Measurements from ENCODE around the gene TECPR2.
A peak's percentile ranks its signal among the peaks of the same experiment; 100 is the strongest.
"Not testable (repeated sequence)": the region's sequence is repeated elsewhere in the genome, so short reads cannot be mapped to it uniquely, and the experiment has no call there.

TECPR2 gene

DNA sequence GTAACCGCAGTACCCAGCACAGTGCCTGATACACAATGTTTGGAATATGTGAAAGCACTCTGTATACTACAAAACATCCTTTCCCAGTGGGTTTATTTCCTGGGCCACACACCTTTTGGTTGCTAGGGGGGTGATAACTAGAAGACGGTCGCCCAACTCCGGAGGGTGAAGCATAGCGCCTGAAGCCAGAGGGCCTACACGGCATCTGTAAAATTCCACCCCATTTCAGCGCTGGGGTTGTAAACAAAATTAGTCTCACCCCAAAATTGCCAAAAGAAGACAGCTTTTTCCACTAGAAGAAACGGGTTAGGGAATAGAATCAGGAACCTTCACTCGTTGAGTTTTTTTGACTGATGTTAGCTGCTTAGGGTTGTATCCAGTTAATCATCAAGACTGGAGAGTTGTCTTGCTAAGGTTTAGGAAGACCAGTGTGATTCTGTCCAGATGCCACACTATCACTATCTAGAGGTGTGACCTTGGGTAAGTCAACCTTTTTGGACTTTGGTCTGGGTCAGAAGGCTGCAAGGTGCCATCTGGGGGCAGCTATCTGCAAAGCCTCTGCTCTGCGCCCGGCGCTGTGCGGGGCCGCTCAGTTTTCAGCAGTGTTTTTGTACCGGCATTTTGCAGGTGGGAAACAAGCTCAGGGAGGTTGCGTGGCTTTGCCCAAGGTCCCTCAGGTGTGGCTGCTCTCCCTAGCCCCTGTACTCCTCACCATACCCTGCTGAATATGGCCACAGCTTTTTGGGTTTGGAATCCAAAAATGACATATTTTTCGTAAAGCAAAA is 41.9 kb upstream of the TECPR2 start:
- H3K36me3 ChIP-seq (ENCODE audit: insufficient read depth, low read length): no peaks in the 10 kb centered on the region
- peaks cover 25% of the 10 kb centered on the region for H3K4me1 ChIP-seq (ENCODE audit: control insufficient read depth, insufficient read depth, low read length, unreplicated experiment)
- H2AFZ ChIP-seq (ENCODE audit: low read length, unreplicated experiment): no peak overlapping the region
- peaks cover 15% of the 10 kb centered on the region for H3K79me2 ChIP-seq (ENCODE audit: control insufficient read depth, insufficient read depth, low read length, unreplicated experiment)
- peak overlapping the region; percentile 97 for H3K4me3 ChIP-seq (ENCODE audit: low read depth, low read length)
- no peaks in the 10 kb centered on the region for H3K27me3 ChIP-seq (ENCODE audit: insufficient read depth, low read length)
- H3K27ac ChIP-seq (ENCODE audit: low read depth, low read length): peak overlapping the region; percentile 66; the same call in 1 of the 2 replicates

DNA sequence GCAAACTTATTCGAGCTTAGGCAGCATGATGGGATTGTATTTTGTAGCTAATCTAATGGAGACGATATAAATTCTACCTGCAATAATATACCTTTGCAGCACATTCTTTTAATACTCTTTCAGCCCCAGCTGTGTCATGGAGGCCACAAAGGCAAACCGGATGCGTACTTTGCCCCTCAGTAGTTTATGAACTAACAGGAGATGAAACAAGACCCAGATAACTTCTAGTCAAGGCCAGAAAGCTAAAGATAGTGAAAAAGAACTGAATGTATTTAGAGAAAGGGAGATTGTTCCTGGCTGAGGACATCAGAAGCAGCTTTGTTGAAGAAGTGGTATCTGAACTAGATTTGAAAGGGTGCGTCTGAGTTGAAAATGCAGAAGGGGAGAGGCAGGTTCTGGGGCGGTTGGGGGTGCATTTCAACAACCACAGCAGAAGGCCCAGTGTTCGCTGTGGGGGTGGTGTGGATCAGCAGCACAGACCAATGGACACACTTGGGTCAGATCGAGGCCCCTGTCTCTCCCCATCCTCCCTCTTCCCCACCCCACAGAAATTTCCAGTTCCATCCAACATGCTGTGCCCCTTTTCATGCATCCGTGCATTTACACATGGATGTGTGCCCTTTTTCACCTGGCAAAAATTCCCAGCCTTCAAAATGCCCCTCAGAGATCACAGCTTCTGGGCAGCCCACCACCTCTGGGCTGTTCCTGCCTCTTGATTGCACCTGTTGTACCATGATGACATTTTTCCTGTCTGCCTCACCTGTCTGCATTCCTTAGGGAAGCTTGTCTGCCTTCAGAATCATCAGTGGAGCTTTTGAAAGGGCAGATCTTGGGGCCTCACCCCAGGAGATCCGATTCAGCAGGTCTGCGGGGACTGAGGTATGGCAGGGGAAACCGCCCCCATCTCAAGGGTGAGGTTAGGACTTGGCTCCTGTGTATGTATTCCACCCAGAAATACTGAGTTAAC is 41.0 kb upstream of the TECPR2 start:
- Histone ChIP-seq H3K36me3 (ENCODE audit: insufficient read depth, low read length) (peaks cover 5% of the 10 kb centered on the region; the same call in 1 of the 2 replicates), H3K79me2 (ENCODE audit: control insufficient read depth, insufficient read depth, low read length, unreplicated experiment) (peaks cover 15% of the 10 kb centered on the region), H3K27ac (ENCODE audit: low read depth, low read length) (no peak overlapping the region), H3K27me3 (ENCODE audit: insufficient read depth, low read length) (no peaks in the 10 kb centered on the region), H3K4me3 (ENCODE audit: low read depth, low read length) (no peak overlapping the region; the same call in 1 of the 2 replicates), H3K4me1 (ENCODE audit: control insufficient read depth, insufficient read depth, low read length, unreplicated experiment) (peaks cover 19% of the 10 kb centered on the region), H2AFZ (ENCODE audit: low read length, unreplicated experiment) (no peak overlapping the region)

DNA sequence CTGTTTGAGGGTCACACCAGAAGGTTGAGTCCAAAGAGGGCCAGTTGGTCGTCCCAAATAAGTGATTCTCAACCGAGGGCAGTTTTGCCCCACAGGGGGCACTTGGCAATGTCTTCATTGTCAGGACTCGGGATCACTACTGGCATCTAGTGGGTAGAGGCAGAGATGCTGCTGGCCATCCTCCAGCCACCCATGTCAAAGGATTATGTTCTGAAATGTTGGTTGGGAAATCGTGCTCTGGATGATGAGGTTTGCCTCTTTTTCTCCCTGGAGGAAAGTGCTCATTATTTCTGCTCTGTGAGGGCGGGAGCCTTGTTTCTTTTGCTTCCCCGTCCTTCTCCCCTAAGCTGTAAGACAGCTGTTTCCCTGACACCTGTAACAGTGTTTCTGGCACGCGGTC is 39.6 kb upstream of the TECPR2 start:
- peaks cover 5% of the 10 kb centered on the region; the same call in 1 of the 2 replicates for H3K36me3 ChIP-seq (ENCODE audit: insufficient read depth, low read length)
- H3K4me3 ChIP-seq (ENCODE audit: low read depth, low read length): no peak overlapping the region
- H3K4me1 ChIP-seq (ENCODE audit: control insufficient read depth, insufficient read depth, low read length, unreplicated experiment): peaks cover 19% of the 10 kb centered on the region
- no peak overlapping the region for H2AFZ ChIP-seq (ENCODE audit: low read length, unreplicated experiment)
- peak overlapping the region; percentile 35 for H3K27ac ChIP-seq (ENCODE audit: low read depth, low read length)
- H3K27me3 ChIP-seq (ENCODE audit: insufficient read depth, low read length): no peaks in the 10 kb centered on the region
- peaks cover 15% of the 10 kb centered on the region for H3K79me2 ChIP-seq (ENCODE audit: control insufficient read depth, insufficient read depth, low read length, unreplicated experiment)

DNA sequence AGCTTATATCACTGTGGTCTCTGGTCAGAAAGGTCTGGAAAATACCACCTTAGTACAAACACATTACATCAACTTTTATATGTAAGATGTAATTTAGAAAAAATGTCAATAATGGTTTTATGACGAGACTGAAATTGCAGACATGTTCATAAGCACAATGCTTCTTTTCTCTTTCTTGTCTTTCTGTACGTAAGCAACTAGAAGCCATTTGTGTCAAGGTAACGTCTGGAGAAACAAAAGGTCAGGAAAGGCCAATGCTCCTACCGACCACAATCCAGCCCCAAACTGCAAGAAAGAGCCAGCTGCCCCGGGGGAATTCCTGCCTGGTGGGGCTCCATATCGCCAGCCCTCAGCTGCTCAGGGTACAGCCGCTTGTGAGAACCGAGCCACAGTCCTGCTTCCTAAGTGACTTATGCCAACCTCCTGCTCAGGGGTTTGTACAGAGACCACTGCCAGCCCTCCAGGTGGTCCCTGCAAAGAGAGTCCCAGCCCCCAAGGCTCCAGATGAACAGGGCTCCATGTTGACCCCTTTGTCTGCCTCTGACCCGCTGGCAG is 36.9 kb upstream of the TECPR2 start:
- Histone ChIP-seq H2AFZ (ENCODE audit: low read length, unreplicated experiment) (no peak overlapping the region), H3K27ac (ENCODE audit: low read depth, low read length) (no peak overlapping the region), H3K4me1 (ENCODE audit: control insufficient read depth, insufficient read depth, low read length, unreplicated experiment) (peaks cover 10% of the 10 kb centered on the region), H3K4me3 (ENCODE audit: low read depth, low read length) (no peak overlapping the region), H3K79me2 (ENCODE audit: control insufficient read depth, insufficient read depth, low read length, unreplicated experiment) (peaks cover 3% of the 10 kb centered on the region), H3K36me3 (ENCODE audit: insufficient read depth, low read length) (peaks cover 5% of the 10 kb centered on the region; the same call in 1 of the 2 replicates), H3K27me3 (ENCODE audit: insufficient read depth, low read length) (no peaks in the 10 kb centered on the region)

DNA sequence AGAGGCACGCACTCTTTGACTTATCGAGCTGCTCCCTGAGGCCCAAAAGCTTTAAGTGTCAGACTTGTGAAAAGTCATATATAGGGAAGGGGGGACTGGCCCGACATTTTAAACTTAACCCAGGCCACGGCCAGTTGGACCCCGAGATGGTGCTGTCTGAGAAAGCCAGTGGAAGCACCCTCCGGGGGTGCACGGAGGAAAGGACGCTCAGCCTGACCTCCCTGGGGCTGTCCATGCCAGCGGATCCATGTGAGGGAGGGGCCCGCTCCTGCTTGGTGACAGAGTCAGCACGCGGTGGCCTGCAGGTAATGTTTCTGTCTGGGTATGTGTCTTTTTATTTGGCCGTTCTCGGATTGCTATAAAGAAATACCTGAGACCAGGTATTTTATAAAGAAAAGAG is 36.2 kb upstream of the TECPR2 start:
- no peak overlapping the region for H3K4me3 ChIP-seq (ENCODE audit: low read depth, low read length)
- H3K36me3 ChIP-seq (ENCODE audit: insufficient read depth, low read length): peaks cover 5% of the 10 kb centered on the region; the same call in 1 of the 2 replicates
- H3K79me2 ChIP-seq (ENCODE audit: control insufficient read depth, insufficient read depth, low read length, unreplicated experiment): no peaks in the 10 kb centered on the region
- H3K27me3 ChIP-seq (ENCODE audit: insufficient read depth, low read length): no peaks in the 10 kb centered on the region
- peaks cover 5% of the 10 kb centered on the region for H3K4me1 ChIP-seq (ENCODE audit: control insufficient read depth, insufficient read depth, low read length, unreplicated experiment)
- no peak overlapping the region for H2AFZ ChIP-seq (ENCODE audit: low read length, unreplicated experiment)
- H3K27ac ChIP-seq (ENCODE audit: low read depth, low read length): no peak overlapping the region

DNA sequence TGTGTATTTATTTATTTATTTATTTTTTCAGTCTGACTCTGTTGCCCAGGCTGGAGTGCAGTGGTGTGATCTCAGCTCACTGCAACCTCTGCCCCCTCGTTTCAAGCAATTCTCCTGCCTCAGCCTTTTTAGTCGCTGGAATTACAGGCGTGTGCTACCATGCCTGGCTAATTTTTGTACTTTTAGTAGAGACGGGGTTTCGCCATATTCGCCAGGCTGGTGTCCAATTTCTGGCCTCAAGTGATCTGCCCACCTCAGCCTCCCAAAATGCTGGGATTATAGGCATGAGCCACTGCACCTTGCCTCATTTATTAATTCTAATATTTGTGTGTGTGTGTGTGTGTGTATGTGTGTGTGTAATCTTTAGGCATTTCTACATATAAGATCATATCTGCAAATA is 33.4 kb upstream of the TECPR2 start:
- not testable (repeated sequence) for H3K36me3 ChIP-seq (ENCODE audit: insufficient read depth, low read length); H2AFZ ChIP-seq (ENCODE audit: low read length, unreplicated experiment); H3K4me3 ChIP-seq (ENCODE audit: low read depth, low read length); H3K27ac ChIP-seq (ENCODE audit: low read depth, low read length); H3K79me2 ChIP-seq (ENCODE audit: control insufficient read depth, insufficient read depth, low read length, unreplicated experiment); H3K27me3 ChIP-seq (ENCODE audit: insufficient read depth, low read length); H3K4me1 ChIP-seq (ENCODE audit: control insufficient read depth, insufficient read depth, low read length, unreplicated experiment)

DNA sequence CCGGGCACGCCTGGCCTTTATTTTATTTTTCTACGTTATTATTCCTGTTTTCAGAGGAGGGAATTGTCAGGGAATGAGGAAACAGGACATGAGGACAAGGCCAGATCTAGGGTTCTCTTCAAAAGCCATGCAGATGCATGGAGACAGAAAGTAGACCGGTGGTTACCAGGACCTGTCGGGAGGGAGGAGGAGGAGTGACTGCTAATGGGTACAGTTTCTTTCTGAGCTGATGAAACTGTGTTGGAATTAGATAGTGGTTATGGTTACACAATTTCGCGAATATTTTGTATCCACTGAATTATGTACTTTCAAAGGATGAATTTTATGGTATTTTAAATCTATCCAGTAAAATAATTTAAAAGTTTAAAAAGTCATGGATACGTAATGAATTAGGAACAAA is 31.9 kb upstream of the TECPR2 start:
- Histone ChIP-seq H3K4me3 (ENCODE audit: low read depth, low read length) (no peak overlapping the region), H3K79me2 (ENCODE audit: control insufficient read depth, insufficient read depth, low read length, unreplicated experiment) (no peaks in the 10 kb centered on the region), H3K27me3 (ENCODE audit: insufficient read depth, low read length) (no peaks in the 10 kb centered on the region), H2AFZ (ENCODE audit: low read length, unreplicated experiment) (no peak overlapping the region), H3K36me3 (ENCODE audit: insufficient read depth, low read length) (peaks cover 10% of the 10 kb centered on the region; the same call in 1 of the 2 replicates), H3K27ac (ENCODE audit: low read depth, low read length) (no peak overlapping the region), H3K4me1 (ENCODE audit: control insufficient read depth, insufficient read depth, low read length, unreplicated experiment) (peaks cover 2% of the 10 kb centered on the region)

DNA sequence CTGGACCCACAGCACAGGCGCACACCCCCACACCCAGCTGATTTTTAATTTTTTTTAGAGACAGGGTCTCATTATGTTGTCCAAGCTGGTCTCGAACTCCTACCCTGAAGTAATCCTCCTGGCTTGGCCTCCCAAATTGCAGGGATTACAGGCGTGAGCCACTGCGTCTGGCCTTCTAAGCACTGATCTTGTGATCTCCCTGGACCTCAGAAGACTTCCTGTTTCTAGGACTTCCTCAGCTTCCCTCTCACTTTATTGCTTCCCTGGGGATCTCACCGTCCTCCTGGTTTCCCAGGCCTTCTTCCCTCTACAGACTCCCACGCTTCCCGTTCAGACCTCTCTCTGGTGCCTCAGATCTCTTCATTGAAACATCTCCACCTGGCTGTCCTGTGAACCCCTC is 29.4 kb upstream of the TECPR2 start:
- Histone ChIP-seq H3K27me3 (ENCODE audit: insufficient read depth, low read length) (no peaks in the 10 kb centered on the region), H3K27ac (ENCODE audit: low read depth, low read length) (no peak overlapping the region), H3K79me2 (ENCODE audit: control insufficient read depth, insufficient read depth, low read length, unreplicated experiment) (no peaks in the 10 kb centered on the region), H3K4me3 (ENCODE audit: low read depth, low read length) (no peak overlapping the region), H2AFZ (ENCODE audit: low read length, unreplicated experiment) (no peak overlapping the region), H3K36me3 (ENCODE audit: insufficient read depth, low read length) (peaks cover 11% of the 10 kb centered on the region; the same call in 1 of the 2 replicates), H3K4me1 (ENCODE audit: control insufficient read depth, insufficient read depth, low read length, unreplicated experiment) (peaks cover 2% of the 10 kb centered on the region)

DNA sequence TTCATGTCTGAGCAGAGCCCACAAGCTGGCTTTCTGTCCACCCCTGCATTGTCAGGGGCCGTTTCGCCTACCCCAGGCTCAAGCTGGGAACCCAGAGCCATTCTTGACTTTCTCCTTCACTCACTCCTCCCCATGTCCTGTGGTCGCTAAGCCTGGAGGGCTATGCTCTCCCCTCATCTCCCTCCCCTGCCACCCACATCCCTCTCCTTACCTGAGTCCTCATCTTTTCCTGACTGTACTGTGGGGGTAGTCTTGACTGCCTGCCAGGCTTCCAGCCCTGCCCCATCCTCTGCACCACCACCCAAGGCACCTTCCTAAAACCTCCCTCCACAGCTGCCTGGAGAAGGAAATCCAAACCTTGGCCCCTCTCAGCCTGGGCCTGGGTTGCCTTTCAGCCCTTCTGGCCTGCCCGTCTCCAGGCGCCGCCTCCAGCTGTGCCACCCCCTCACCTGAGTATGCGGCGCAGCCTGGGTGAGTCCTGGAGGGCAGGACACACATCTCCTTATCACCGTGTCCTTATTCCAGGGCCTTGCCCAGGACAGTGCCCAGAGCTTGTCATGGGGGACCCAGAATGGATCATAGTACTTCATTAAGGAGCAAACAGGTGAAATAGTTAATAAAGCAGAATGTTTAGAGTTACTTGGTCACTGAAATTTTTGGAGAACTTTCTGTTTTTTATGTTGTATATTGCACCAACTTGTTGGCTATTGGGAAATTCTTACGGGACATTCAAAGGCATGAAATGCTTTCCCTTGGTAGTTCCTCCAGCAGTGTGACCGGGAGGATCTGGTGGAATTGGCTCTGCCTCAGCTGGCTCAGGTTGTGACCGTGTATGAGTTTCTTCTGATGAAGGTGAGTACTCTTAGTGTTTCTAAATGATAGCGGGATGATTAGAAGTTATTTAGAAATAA is 28.7 kb upstream of the TECPR2 start:
- H2AFZ ChIP-seq (ENCODE audit: low read length, unreplicated experiment): no peak overlapping the region
- no peak overlapping the region for H3K4me3 ChIP-seq (ENCODE audit: low read depth, low read length)
- H3K27ac ChIP-seq (ENCODE audit: low read depth, low read length): no peak overlapping the region
- peaks cover 2% of the 10 kb centered on the region for H3K4me1 ChIP-seq (ENCODE audit: control insufficient read depth, insufficient read depth, low read length, unreplicated experiment)
- no peaks in the 10 kb centered on the region for H3K27me3 ChIP-seq (ENCODE audit: insufficient read depth, low read length)
- no peaks in the 10 kb centered on the region for H3K79me2 ChIP-seq (ENCODE audit: control insufficient read depth, insufficient read depth, low read length, unreplicated experiment)
- peaks cover 11% of the 10 kb centered on the region; the same call in 1 of the 2 replicates for H3K36me3 ChIP-seq (ENCODE audit: insufficient read depth, low read length)

DNA sequence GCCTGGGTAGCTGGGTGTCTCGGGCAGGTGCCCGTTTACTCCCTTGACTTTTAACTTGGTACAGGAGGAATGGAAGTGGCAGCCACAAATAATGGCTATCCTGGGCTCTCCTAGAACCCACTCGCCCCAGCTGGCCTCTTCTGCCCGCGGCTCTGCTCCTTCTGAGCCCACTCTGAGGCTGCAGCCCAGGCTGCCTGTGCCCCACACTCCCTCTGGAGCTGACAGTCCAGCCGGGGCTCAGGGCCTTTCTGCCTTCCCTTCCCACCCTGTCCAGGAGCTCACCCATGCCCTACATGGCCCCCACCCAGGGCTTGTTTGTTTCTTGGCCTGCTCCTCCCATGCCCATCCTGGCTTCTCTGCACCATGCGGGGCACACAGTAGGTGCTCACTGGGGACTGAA is 27.6 kb upstream of the TECPR2 start:
- Histone ChIP-seq H3K36me3 (ENCODE audit: insufficient read depth, low read length) (peaks cover 11% of the 10 kb centered on the region; the same call in 1 of the 2 replicates), H3K27ac (ENCODE audit: low read depth, low read length) (no peak overlapping the region), H3K4me3 (ENCODE audit: low read depth, low read length) (no peak overlapping the region)

More for the DNA sequence above, 27.6 kb upstream of the TECPR2 start:
- Histone ChIP-seq H3K79me2 (ENCODE audit: control insufficient read depth, insufficient read depth, low read length, unreplicated experiment) (no peaks in the 10 kb centered on the region), H2AFZ (ENCODE audit: low read length, unreplicated experiment) (no peak overlapping the region), H3K4me1 (ENCODE audit: control insufficient read depth, insufficient read depth, low read length, unreplicated experiment) (peaks cover 2% of the 10 kb centered on the region), H3K27me3 (ENCODE audit: insufficient read depth, low read length) (no peaks in the 10 kb centered on the region)
